PC-3 (cell line): ENCODE measurements around the gene ERG28.

ENCODE experiments used
- EZH2 ChIP-seq: fragments of 300-600 bp; sonication (generic); IDR thresholded peaks from one replicate; pipeline ENCODE4 v1.6.1; 2017; ENCODE audit warnings: antibody characterized with exemption, mild to moderate bottlenecking, low read length; ENCODE audit not compliant: unreplicated experiment
- EZH2phosphoT487 ChIP-seq: fragments of 300-600 bp; sonication (generic); IDR thresholded peaks from 2 replicates; pipeline ENCODE4 v1.6.1; 2018; ENCODE audit warnings: mild to moderate bottlenecking, antibody characterized with exemption, low read length, borderline replicate concordance
- TF ChIP-seq, protein P1 (sequence below): fragments of 300-600 bp; sonication (generic); conservative IDR thresholded peaks from 2 replicates; pipeline ENCODE4 v1.5.1; 2017; ENCODE audit warnings: antibody characterized with exemption, low read depth, mild to moderate bottlenecking, low read length

DNA sequence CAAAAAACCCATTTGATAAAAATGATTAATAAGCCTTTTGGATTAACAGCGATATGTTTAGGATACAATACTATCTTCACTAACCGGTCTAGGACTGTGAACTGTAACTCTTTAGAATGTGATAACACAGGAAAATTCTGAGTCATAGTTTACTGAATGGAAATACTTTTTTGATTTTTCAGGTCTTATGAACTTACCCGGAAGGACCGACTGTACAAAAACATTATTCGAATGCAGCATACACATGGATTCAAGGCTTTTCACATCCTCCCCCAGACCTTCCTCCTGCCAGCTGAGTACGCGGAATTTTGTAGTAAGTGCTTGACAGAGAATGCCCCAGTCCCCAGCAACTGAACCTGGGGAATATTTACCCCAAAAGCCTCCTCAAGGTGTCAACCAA lies 29.3 kb upstream of the ERG28 start:
- no peak for TF ChIP-seq EZH2phosphoT487
- TF ChIP-seq, protein P1, sequence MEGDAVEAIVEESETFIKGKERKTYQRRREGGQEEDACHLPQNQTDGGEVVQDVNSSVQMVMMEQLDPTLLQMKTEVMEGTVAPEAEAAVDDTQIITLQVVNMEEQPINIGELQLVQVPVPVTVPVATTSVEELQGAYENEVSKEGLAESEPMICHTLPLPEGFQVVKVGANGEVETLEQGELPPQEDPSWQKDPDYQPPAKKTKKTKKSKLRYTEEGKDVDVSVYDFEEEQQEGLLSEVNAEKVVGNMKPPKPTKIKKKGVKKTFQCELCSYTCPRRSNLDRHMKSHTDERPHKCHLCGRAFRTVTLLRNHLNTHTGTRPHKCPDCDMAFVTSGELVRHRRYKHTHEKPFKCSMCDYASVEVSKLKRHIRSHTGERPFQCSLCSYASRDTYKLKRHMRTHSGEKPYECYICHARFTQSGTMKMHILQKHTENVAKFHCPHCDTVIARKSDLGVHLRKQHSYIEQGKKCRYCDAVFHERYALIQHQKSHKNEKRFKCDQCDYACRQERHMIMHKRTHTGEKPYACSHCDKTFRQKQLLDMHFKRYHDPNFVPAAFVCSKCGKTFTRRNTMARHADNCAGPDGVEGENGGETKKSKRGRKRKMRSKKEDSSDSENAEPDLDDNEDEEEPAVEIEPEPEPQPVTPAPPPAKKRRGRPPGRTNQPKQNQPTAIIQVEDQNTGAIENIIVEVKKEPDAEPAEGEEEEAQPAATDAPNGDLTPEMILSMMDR, result no peak
- TF ChIP-seq EZH2, result no peak
